Activated CD4-positive, alpha-beta T cell treated with anti-CD3 and anti-CD28 coated beads for 24 hours (primary cell): ENCODE results near the gene SLC25A23.

Source experiments
- DNase-seq, 2 donors: peaks; one replicate each; pipeline ENCODE4 v3.0.0-alpha.2; 2020; ENCODE audit warnings: low read depth in 2 of 2

Gene SLC25A23

GRCh38 chr19:6424939-6425731, 34.5 kb downstream of the SLC25A23 start:
- peak; percentile 98 for DNase-seq

GRCh38 chr19:6424195-6424938, 35.2 kb downstream of the SLC25A23 start, which contains the start of gene KHSRP:
Gene KHSRP, minus strand, starts transcription at chr19:6424811. Its CDS starts 110 bp downstream, at chr19:6424701.
- peak in 1 of 2 donors; percentile 26 for DNase-seq

GRCh38 chr19:6423499-6424194, 35.9 kb downstream of the SLC25A23 start:
- DNase-seq = no peak

- DNase-seq = no peak
These were observed 38.2 kb downstream of the SLC25A23 start for GRCh38 chr19:6421075-6422014.

- DNase-seq = no peak
These were observed 41.0 kb downstream of the SLC25A23 start for GRCh38 chr19:6418562-6418932.

- no peak for DNase-seq
These were observed 41.7 kb downstream of the SLC25A23 start for GRCh38 chr19:6417713-6418561.

GRCh38 chr19:6416658-6417405, 42.8 kb downstream of the SLC25A23 start:
- no peak for DNase-seq

- DNase-seq = no peak
These were observed 43.9 kb downstream of the SLC25A23 start for GRCh38 chr19:6415591-6416190.

- no peak for DNase-seq
These were observed 44.6 kb downstream of the SLC25A23 start for GRCh38 chr19:6414793-6415590.

GRCh38 chr19:6413721-6414643, 45.6 kb downstream of the SLC25A23 start:
- no peak for DNase-seq

GRCh38 chr19:6413291-6413690, 46.3 kb downstream of the SLC25A23 start:
- DNase-seq = no peak

GRCh38 chr19:6412447-6413091, 47.0 kb downstream of the SLC25A23 start:
- peak; percentile 29 to 41 for DNase-seq

GRCh38 chr19:6412061-6412446, 47.5 kb downstream of the SLC25A23 start:
- DNase-seq = no peak

GRCh38 chr19:6409346-6409745, 50.2 kb downstream of the SLC25A23 start:
- no peak for DNase-seq

GRCh38 chr19:6406401-6406800, 53.2 kb downstream of the SLC25A23 start:
- DNase-seq = no peak

GRCh38 chr19:6402837-6403608, 56.6 kb downstream of the SLC25A23 start:
- no peak for DNase-seq
